GM12892 (cell line): ENCODE measurements around the gene ANKRD52.

Source experiments
- POLR2A ChIP-seq: IDR thresholded peaks from 2 replicates; pipeline ENCODE4 v1.6.1; 2011; ENCODE audit warnings: low read depth, low read length, control low read depth
- POLR2AphosphoS5 ChIP-seq: IDR thresholded peaks from 2 replicates; pipeline ENCODE4 v1.6.1; 2011; ENCODE audit warnings: low read depth, low read length, control low read depth
- TAF1 ChIP-seq: IDR thresholded peaks from 2 replicates; pipeline ENCODE4 v1.6.1; 2011; ENCODE audit warnings: low read depth, mild to moderate bottlenecking, control low read depth, low read length, borderline replicate concordance

- TF ChIP-seq TAF1, result no peak
- TF ChIP-seq POLR2A, result no peak
- no peak for TF ChIP-seq POLR2AphosphoS5
Measured at GRCh38 chr12:56202838-56203237, 55.3 kb downstream of the ANKRD52 start.
